PC-3 (cell line): ENCODE measurements around the gene TARS3. TPM values are rescaled to one million over a fixed set of nuclear protein-coding genes. Genes with fewer than 3 reads are reported as not detected.

Source experiments
- ATAC-seq: fragments of 200-7000 bp; cut with Tn5 transposase; 2 replicates; pipeline ENCODE4 v1.9.1; 2020; ENCODE audit warnings: mild to moderate bottlenecking, moderate library complexity
- BruUV-seq: library from RNA; stranded (reverse); fragments of 400-500 nt; replicated peaks from 2 replicates; lab custom pipeline; 2021; lab: Mats Ljungman, UMichigan
- CTCF ChIA-PET: fragments of 300-600 bp; sonication (Branson Sonifier 250); formaldehyde crosslinking; loops from one replicate; lab custom pipeline; 2022; ENCODE audit warnings: antibody characterized with exemption; lab: Charles Lee
- POLR2A ChIA-PET: fragments of 300-600 bp; sonication (Branson Sonifier 250); formaldehyde crosslinking; loops from one replicate; lab custom pipeline; 2022; ENCODE audit warnings: antibody characterized with exemption; ENCODE audit not compliant: unreplicated experiment; lab: Charles Lee
- DNase-seq: peaks from one replicate; pipeline ENCODE4 v3.0.0-alpha.2; 2015
- H2AFZ ChIP-seq: fragments of 300-600 bp; sonication (generic); 2 replicates; pipeline ENCODE4 v1.6.0; 2016; ENCODE audit warnings: antibody characterized with exemption, low read length
- H3F3A ChIP-seq: fragments of 300-600 bp; sonication (generic); one replicate; pipeline ENCODE4 v1.6.0; 2017; ENCODE audit warnings: antibody characterized with exemption, low read length, control low read depth, mild to moderate bottlenecking; ENCODE audit not compliant: unreplicated experiment
- H3K27ac ChIP-seq: fragments of 300-600 bp; sonication (generic); 2 replicates; pipeline ENCODE4 v1.5.1; 2016; ENCODE audit warnings: mild to moderate bottlenecking, low read length
- H3K27me3 ChIP-seq: fragments of 300-600 bp; sonication (generic); 2 replicates; pipeline ENCODE4 v1.6.1; 2016; ENCODE audit warnings: low read length, mixed read lengths
- H3K36me3 ChIP-seq: fragments of 300-600 bp; sonication (generic); 2 replicates; pipeline ENCODE4 v1.6.1; 2016; ENCODE audit warnings: low read depth, mixed run types, low read length, mixed read lengths
- H3K4me1 ChIP-seq: fragments of 300-600 bp; sonication (generic); 2 replicates; pipeline ENCODE4 v1.5.1; 2016; ENCODE audit warnings: low read length; ENCODE audit not compliant: insufficient read depth
- H3K4me2 ChIP-seq: fragments of 300-600 bp; sonication (generic); 2 replicates; pipeline ENCODE4 v1.6.0; 2016; ENCODE audit warnings: low read length
- H3K4me3 ChIP-seq: fragments of 300-600 bp; sonication (generic); 2 replicates; pipeline ENCODE4 v1.5.1; 2016; ENCODE audit warnings: mild to moderate bottlenecking, low read length, mixed read lengths
- H3K79me2 ChIP-seq: fragments of 300-600 bp; sonication (generic); 2 replicates; pipeline ENCODE4 v1.6.1; 2017; ENCODE audit warnings: low read length, mixed read lengths
- H3K9ac ChIP-seq: fragments of 300-600 bp; sonication (generic); 2 replicates; pipeline ENCODE4 v1.6.0; 2016; ENCODE audit warnings: mild to moderate bottlenecking, low read length
- H3K9me2 ChIP-seq: fragments of 300-600 bp; sonication (generic); replicated peaks from 2 replicates; pipeline ENCODE4 v1.6.1; 2016; ENCODE audit warnings: mixed run types, low read length, mixed read lengths
- H3K9me3 ChIP-seq: fragments of 300-600 bp; sonication (generic); 2 replicates; pipeline ENCODE4 v1.6.1; 2016; ENCODE audit warnings: low read length, mixed read lengths
- H4K20me1 ChIP-seq: fragments of 300-600 bp; sonication (generic); 2 replicates; pipeline ENCODE4 v1.6.1; 2016; ENCODE audit warnings: low read length, mixed read lengths
- CTCF ChIP-seq: fragments of 300-600 bp; sonication (generic); conservative IDR thresholded peaks from 2 replicates; pipeline ENCODE4 v1.5.1; 2017; ENCODE audit warnings: antibody characterized with exemption, low read depth, mild to moderate bottlenecking, low read length
- EZH2 ChIP-seq: fragments of 300-600 bp; sonication (generic); IDR thresholded peaks from one replicate; pipeline ENCODE4 v1.6.1; 2017; ENCODE audit warnings: antibody characterized with exemption, mild to moderate bottlenecking, low read length; ENCODE audit not compliant: unreplicated experiment
- EZH2phosphoT487 ChIP-seq: fragments of 300-600 bp; sonication (generic); IDR thresholded peaks from 2 replicates; pipeline ENCODE4 v1.6.1; 2018; ENCODE audit warnings: mild to moderate bottlenecking, antibody characterized with exemption, low read length, borderline replicate concordance
- intact Hi-C: fragments of 100-400 bp; cut with micrococcal nuclease; formaldehyde crosslinking; loops from 2 replicates; pipeline ENCODE4 v1.9.0; 2023
- total RNA-seq: library from RNA; depleted of rRNA; stranded (reverse); fragments of >200 nt; gene quantifications from 2 replicates; pipeline ENCODE4 v1.2.3, GENCODE V29; 2014

Gene TARS3
- total RNA-seq, 1 experiment from 2014 or later: 5.4 TPM

DNA sequence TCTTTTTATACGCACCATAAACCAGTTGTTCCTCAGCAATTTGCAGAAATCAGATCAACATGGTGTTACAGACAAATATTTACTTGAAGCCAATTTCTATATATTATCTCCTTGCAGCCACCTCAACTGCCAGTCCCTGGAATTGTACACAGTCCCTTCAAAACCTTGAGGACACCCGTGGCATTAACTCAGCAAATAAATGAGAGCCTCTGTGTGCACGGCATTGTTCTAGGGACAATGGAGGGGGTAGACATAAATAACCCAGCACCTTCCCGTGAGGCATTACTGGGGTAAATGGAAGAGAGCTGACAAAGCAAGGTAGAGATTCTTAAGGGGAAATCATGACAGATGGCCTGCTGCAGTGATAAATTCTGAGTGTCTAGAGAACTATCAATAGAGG lies 84.6 kb downstream of the TARS3 start:
- DNase-seq (no peak), ATAC-seq (no peak)
- ChIA-PET CTCF (no interaction called here), POLR2A (no interaction called here)
- no TSS peak for BruUV-seq
- no peak overlapping the region for H2AFZ ChIP-seq
- no peak overlapping the region for H3K4me2 ChIP-seq
- H3K79me2 ChIP-seq: no peaks in the 10 kb centered on the region
- no peaks in the 10 kb centered on the region for H3F3A ChIP-seq
- H3K4me3 ChIP-seq: no peak overlapping the region
- no peak overlapping the region for H3K27ac ChIP-seq
- no peaks in the 10 kb centered on the region for H3K9me2 ChIP-seq
- H4K20me1 ChIP-seq: no peaks in the 10 kb centered on the region
- intact Hi-C loops: loop anchor here (2.0 kb wide), 2 partner anchors 61 to 345 kb away; partner anchors contain the start of gene SNRPA1
- no peaks in the 10 kb centered on the region for H3K27me3 ChIP-seq
- no peaks in the 10 kb centered on the region for H3K9me3 ChIP-seq
- H3K36me3 ChIP-seq: peaks cover 24% of the 10 kb centered on the region
- H3K4me1 ChIP-seq: peaks cover 16% of the 10 kb centered on the region
- TF ChIP-seq EZH2: no peak
- TF ChIP-seq CTCF: no peak
- TF ChIP-seq EZH2phosphoT487: no peak
- H3K9ac ChIP-seq: no peak overlapping the region

- H4K20me1 ChIP-seq: no peaks in the 10 kb centered on the region
- no peak for TF ChIP-seq EZH2
- TF ChIP-seq EZH2phosphoT487: no peak
- no peak for TF ChIP-seq CTCF
- ChIA-PET CTCF (interaction anchor here (1.1 kb wide), 1 partner anchor 30 kb away, joined by 3 read pairs; no protein-coding TSS in a partner anchor), POLR2A (no interaction called here)
- no peaks in the 10 kb centered on the region for H3K79me2 ChIP-seq
- H3K4me3 ChIP-seq: no peak overlapping the region
- no peak for ATAC-seq
- intact Hi-C loops: no loop called here
- H3K9me3 ChIP-seq: no peaks in the 10 kb centered on the region
- no peaks in the 10 kb centered on the region for H3K27me3 ChIP-seq
- no peak overlapping the region for H2AFZ ChIP-seq
- peaks cover 16% of the 10 kb centered on the region for H3K4me1 ChIP-seq
- no TSS peak for BruUV-seq
- no peak for DNase-seq
- no peaks in the 10 kb centered on the region for H3F3A ChIP-seq
- peak overlapping the region; percentile 39 for H3K4me2 ChIP-seq
- no peak overlapping the region for H3K9ac ChIP-seq
- peak overlapping the region; percentile 44 for H3K27ac ChIP-seq
- H3K36me3 ChIP-seq: peaks cover 14% of the 10 kb centered on the region; the same call in 1 of the 2 replicates
- H3K9me2 ChIP-seq: no peaks in the 10 kb centered on the region
These were observed 86.4 kb downstream of the TARS3 start for GRCh38 chr15:101637919-101638318.

DNA sequence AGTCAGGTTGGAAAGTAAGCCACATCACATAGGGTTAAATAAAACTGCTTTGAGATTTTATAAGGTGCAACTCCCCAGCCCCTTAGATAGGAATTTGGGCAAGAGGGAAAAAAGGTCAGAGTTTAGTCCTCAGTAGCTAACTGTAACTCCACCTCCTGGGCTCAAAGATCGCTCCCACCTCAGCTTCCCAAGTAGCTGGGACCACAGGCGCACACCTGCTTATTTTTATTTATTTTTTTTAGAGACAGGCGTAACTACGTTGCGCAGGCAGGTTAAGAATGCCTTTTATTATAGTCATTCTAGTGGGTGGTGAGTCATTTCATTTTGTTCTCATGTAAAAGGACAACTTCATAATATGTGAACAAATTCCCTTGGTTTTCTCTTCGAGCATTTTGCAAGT lies 86.8 kb downstream of the TARS3 start:
- CTCF ChIA-PET: interaction anchor here (1.1 kb wide), 1 partner anchor 29 kb away, joined by 3 read pairs; no protein-coding TSS in a partner anchor
- POLR2A ChIA-PET: no interaction called here
- peaks cover 16% of the 10 kb centered on the region for H3K4me1 ChIP-seq
- H3K9ac ChIP-seq: no peak overlapping the region
- no peaks in the 10 kb centered on the region for H3K27me3 ChIP-seq
- peak overlapping the region; percentile 44 for H3K27ac ChIP-seq
- DNase-seq: peak; percentile 85
- H3K4me3 ChIP-seq: no peak overlapping the region
- peak overlapping the region; percentile 39 for H3K4me2 ChIP-seq
- ATAC-seq: peak; percentile 81
- no peaks in the 10 kb centered on the region for H4K20me1 ChIP-seq
- no peaks in the 10 kb centered on the region for H3K79me2 ChIP-seq
- no peak overlapping the region for H2AFZ ChIP-seq
- intact Hi-C loops: no loop called here
- TF ChIP-seq CTCF: no peak
- no peak for TF ChIP-seq EZH2phosphoT487
- no peak for TF ChIP-seq EZH2
- H3F3A ChIP-seq: no peaks in the 10 kb centered on the region
- H3K9me2 ChIP-seq: no peaks in the 10 kb centered on the region
- H3K36me3 ChIP-seq: peaks cover 10% of the 10 kb centered on the region; the same call in 1 of the 2 replicates
- BruUV-seq: no TSS peak
- no peaks in the 10 kb centered on the region for H3K9me3 ChIP-seq
